ENCODE results near the gene CDC14A.

Gene CDC14A

GRCh38 chr1:100530880-100531487 is 178.7 kb downstream of the CDC14A start:
- DNase-seq (ENCODE audit: low spot score): no peak

DNA sequence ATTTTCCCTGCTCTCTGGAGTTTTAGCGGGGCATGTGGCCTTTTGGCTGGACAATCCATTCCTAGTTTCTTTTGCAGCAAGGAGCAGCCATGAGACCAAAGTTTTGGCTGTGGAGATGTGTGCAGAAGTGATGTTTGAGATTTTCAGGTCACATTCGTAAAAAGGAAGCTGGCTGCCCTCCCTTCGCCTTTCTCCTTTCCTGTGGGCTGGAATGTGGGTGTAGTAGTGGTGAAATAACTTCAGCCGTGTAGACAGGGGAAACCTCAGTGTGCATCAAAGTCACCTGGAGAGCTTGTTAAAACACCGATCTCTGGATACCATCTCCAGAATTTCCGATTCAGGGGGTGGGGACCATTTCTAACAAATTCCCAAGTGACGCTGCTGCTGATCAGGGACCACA is 180.3 kb downstream of the CDC14A start:
- no peak for DNase-seq (ENCODE audit: low spot score)

- no peak for DNase-seq (ENCODE audit: low spot score)
Measured at GRCh38 chr1:100535264-100535663, 183.0 kb downstream of the CDC14A start.

GRCh38 chr1:100536031-100536430 is 183.7 kb downstream of the CDC14A start:
- DNase-seq (ENCODE audit: low spot score): no peak

- DNase-seq (ENCODE audit: low spot score): peak; percentile 22
Measured at GRCh38 chr1:100538913-100539835, 186.9 kb downstream of the CDC14A start.

GRCh38 chr1:100539836-100540536 is 187.7 kb downstream of the CDC14A start:
- peak; percentile 10 for DNase-seq (ENCODE audit: low spot score)

GRCh38 chr1:100542285-100542684 is 190.0 kb downstream of the CDC14A start:
- DNase-seq (ENCODE audit: low spot score): no peak

GRCh38 chr1:100543640-100544039 is 191.3 kb downstream of the CDC14A start:
- no peak for DNase-seq (ENCODE audit: low spot score)

- DNase-seq (ENCODE audit: low spot score): no peak
Measured at GRCh38 chr1:100544791-100545190, 192.5 kb downstream of the CDC14A start.

DNA sequence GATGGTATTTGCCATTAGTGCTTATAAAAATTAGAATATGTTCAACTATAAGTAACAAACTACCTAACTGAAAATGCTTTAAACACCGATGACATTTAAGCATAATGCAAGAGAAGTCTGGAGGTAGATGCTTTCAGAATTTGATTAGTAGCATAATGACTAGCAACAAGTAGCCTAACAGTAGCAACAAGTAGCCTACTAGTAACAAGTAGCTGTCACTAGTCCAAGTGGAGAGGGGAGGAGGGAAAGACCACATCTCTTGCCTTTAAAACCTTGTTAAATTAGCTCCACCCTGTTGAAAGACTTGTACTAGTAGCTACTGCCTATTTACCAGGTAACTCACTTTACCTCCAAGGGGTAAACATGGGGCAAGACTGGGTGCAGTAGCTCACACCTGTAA is 193.5 kb downstream of the CDC14A start:
- no peak for DNase-seq (ENCODE audit: low spot score)

- no peak for DNase-seq (ENCODE audit: low spot score)
Measured at GRCh38 chr1:100552031-100552430, 199.7 kb downstream of the CDC14A start.

GRCh38 chr1:100552922-100553321 is 200.6 kb downstream of the CDC14A start:
- no peak for DNase-seq (ENCODE audit: low spot score)

GRCh38 chr1:100556181-100556580 is 203.9 kb downstream of the CDC14A start:
- DNase-seq (ENCODE audit: low spot score): no peak

DNA sequence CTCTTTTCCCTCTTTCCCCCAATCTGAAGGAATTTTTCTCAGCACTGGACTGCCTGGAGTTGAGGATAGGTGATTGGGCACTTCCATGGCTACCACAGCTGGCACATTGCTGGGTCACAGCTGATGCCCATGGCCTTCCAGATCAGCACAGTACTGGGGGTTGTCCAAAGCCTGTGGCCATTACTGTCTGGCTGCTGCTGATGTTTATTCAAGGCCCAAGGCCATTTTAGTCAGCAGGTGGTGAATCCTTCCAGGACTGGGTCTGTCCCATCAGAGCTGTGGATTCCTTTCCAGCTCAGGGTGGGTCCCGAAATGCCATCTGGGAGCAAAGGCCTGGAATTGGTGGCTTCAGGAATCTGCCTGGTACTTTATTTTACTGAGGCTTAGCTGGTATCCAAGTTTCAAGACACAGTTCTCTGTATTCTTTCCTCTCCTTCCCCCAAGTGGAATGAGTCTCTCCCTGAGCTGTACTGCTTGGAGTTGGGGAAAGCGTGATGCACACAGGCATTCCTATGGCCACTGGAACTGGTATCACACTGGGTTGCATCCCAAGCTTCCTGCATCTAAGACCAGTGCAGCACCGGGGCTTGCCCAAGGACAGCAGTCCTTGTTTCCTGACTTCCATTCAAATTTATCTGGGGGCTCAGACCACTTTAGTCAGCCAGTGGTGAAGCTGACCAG is 204.8 kb downstream of the CDC14A start:
- DNase-seq (ENCODE audit: low spot score): no peak

- DNase-seq (ENCODE audit: low spot score): no peak
Measured at GRCh38 chr1:100557606-100557953, 205.3 kb downstream of the CDC14A start.

DNA sequence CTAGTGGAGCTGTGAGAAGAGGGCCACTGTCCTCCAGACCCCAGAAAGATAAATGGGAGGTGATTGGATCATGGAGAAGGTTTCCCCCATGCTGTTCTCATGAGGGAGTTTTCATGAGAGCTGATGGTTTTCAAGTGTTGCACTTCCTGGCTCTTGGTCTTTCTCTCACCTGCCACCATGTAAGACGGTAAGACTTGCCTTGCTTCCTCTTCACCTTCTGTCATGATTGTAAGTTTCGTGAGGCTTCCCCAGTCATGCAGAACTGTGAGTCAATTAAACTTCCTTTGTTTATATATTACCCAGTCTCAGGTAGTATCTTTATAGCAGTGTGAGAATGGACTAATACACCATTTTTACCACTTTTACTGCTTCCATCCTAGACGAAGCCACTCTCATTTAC is 213.2 kb downstream of the CDC14A start:
- DNase-seq (ENCODE audit: low spot score): no peak

- no peak for DNase-seq (ENCODE audit: low spot score)
Measured at GRCh38 chr1:100565937-100566699, 213.8 kb downstream of the CDC14A start.

DNA sequence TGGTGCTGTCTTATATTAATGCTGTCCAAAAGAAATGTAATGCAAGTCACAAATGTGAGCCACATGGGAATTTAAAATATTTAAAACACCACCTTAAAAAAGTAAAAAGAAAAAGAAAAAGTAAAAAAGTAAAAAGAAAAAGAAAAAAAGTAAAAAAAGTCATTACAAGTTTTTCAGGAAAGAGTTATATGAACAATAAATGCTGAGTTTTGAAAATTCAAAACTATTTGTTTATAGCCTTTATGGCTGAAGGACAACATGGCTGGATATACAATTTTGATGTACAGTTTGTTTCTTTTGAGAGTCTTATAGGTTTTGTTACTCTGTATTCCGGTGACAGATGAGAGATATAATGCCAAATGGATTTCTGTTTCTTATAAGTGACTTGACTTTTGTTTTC is 214.8 kb downstream of the CDC14A start:
- DNase-seq (ENCODE audit: low spot score): no peak

All from SK-N-DZ (cell line).